Heart left ventricle (tissue), 16 donors: ENCODE data around the gene HSD11B2. TPM values are rescaled to one million over a fixed set of nuclear protein-coding genes. Genes with fewer than 3 reads are reported as not detected.

Source experiments
- ATAC-seq, 4 donors: fragments of 200-7000 bp; cut with Tn5 transposase; one replicate each; pipeline ENCODE4 v1.9.1; 2020 to 2022; ENCODE audit warnings: moderate library complexity in 4 of 4, mild to moderate bottlenecking in 3 of 4, moderate number of reproducible peaks in 1 of 4
- DNase-seq, 5 donors: peaks; one replicate each; pipeline ENCODE4 v3.0.0-alpha.2; 2020
- H3K27ac ChIP-seq, 12 donors: fragments of 200-600 bp; sonication (generic) in 4 of 12; one replicate each; pipeline versions ENCODE4 v1.5.0 to v1.8.0; 2016 to 2022; ENCODE audit warnings: mild to moderate bottlenecking in 2 of 12
- H3K27me3 ChIP-seq, 9 donors: fragments of 200-600 bp; sonication (generic) in 2 of 9; one replicate each; pipeline versions ENCODE4 v1.5.1 to v1.8.0; 2016 to 2022; ENCODE audit warnings: mild to moderate bottlenecking in 3 of 9
- H3K36me3 ChIP-seq, 9 donors: fragments of 200-600 bp; sonication (generic) in 2 of 9; one replicate each; pipeline versions ENCODE4 v1.5.0 to v1.8.0; 2018 to 2022; ENCODE audit warnings: mild to moderate bottlenecking in 2 of 9
- H3K4me1 ChIP-seq, 12 donors: fragments of 200-600 bp; sonication (generic) in 4 of 12; one replicate each; pipeline versions ENCODE4 v1.5.0 to v1.8.0; 2016 to 2022; ENCODE audit warnings: mild to moderate bottlenecking in 3 of 12
- H3K4me3 ChIP-seq, 12 donors: fragments of 200-600 bp; sonication (generic) in 4 of 12; one replicate each; pipeline versions ENCODE4 v1.5.0 to v1.8.0; 2017 to 2022; ENCODE audit warnings: mild to moderate bottlenecking in 9 of 12, moderate library complexity in 4 of 12
- H3K9me3 ChIP-seq, 12 donors: fragments of 200-600 bp; sonication (generic) in 4 of 12; one replicate each; pipeline versions ENCODE4 v1.5.0 to v1.8.0; 2016 to 2022; ENCODE audit warnings: mild to moderate bottlenecking in 1 of 12
- POLR2A ChIP-seq, 2 donors: fragments of 450-650 bp; IDR thresholded peaks; one replicate each; pipeline ENCODE4 v1.6.1; 2017; ENCODE audit warnings: antibody characterized with exemption in 2 of 2, mild to moderate bottlenecking in 2 of 2, moderate library complexity in 2 of 2
- WGBS, 4 donors: extraction: QIAGEN DNeasy Blood & Tissue Kit in 2 of 4; methylation state at CpG; one replicate each; pipeline versions ENCODE4 v1.1.5 to v1.1.7; 2013 to 2018; 5-methylcytosine and 5-hydroxymethylcytosine counted together
- intact Hi-C, 10 donors: fragments of 100-400 bp; cut with DNase I; formaldehyde crosslinking; loops; one replicate each; pipeline versions ENCODE4 v1.11.1 to v1.14.2; 2022
- polyA plus RNA-seq, 2 donors: library from polyadenylated mRNA; stranded (reverse); fragments of 200-250 nt; gene quantifications; one replicate each; pipeline ENCODE4 v1.2.3, GENCODE V29; 2013
- total RNA-seq, 9 donors: library from RNA; depleted of rRNA in 2 of 9; stranded (reverse); fragments of >200 nt in 2 of 9; fragmentation: NEBNext Ultra II Directional in 3 of 9; extraction: Animal tissue kit (Norgen Biotek cat#: 25700) in 3 of 9; gene quantifications; one replicate each; pipeline versions ENCODE4 v1.1.0 to v1.2.4, GENCODE V29; 2016 to 2023
- TF ChIP-seq, protein P1 (sequence below), 12 donors: fragments of 200-600 bp; sonication (generic) in 4 of 12; IDR thresholded peaks; one replicate each; pipeline versions ENCODE4 v1.5.0 to v1.8.0; 2018 to 2022; ENCODE audit warnings: antibody characterized with exemption in 12 of 12, mild to moderate bottlenecking in 5 of 12
- donor health status: ischemic (EF 13 %, LVEDD 7.1; RV severe dilation, severe dysfunction).
- donor health status: healthy with polysubstance abuse.
- donor health status: DM: no; HTN: yes; CAD: no.
- donor health status: DM: no; HTN: no; CAD: no.
- donor health status: ischemic (EF 25% LVEDD 6.9; RV normal size, moderate dysfunction).
- donor health status: ischemic (EF 25% LVEDD 5.7; RV mildly dilated, moderate dysfunction).
- donor health status: healthy.
- donor health status: DM: yes; HTN: yes; CAD: no.
- donor health status: ischemic (EF 35%, LVEDD 5.7; RV mildly dilated, moderate dysfunction).
- donor health status: nonischemic (EF 11% LVEDD 7.7; RV severe dilation, severe dysfunction).
- donor health status: DM: yes; HTN: yes; CAD: no.
- donor health status: PGD.
- donor health status: ischemic (EF 29% LVEDD 5.4; RV normal size, mild dysfunction).
- donor health status: nonischemic (EF 23%, LVEDD 6.1; RV moderate dilation, normal function).

The HSD11B2 gene
- total and polyA plus RNA-seq, 11 donors = 0.15 to 1.00 (median 0.39) TPM; not detected in 1

DNA sequence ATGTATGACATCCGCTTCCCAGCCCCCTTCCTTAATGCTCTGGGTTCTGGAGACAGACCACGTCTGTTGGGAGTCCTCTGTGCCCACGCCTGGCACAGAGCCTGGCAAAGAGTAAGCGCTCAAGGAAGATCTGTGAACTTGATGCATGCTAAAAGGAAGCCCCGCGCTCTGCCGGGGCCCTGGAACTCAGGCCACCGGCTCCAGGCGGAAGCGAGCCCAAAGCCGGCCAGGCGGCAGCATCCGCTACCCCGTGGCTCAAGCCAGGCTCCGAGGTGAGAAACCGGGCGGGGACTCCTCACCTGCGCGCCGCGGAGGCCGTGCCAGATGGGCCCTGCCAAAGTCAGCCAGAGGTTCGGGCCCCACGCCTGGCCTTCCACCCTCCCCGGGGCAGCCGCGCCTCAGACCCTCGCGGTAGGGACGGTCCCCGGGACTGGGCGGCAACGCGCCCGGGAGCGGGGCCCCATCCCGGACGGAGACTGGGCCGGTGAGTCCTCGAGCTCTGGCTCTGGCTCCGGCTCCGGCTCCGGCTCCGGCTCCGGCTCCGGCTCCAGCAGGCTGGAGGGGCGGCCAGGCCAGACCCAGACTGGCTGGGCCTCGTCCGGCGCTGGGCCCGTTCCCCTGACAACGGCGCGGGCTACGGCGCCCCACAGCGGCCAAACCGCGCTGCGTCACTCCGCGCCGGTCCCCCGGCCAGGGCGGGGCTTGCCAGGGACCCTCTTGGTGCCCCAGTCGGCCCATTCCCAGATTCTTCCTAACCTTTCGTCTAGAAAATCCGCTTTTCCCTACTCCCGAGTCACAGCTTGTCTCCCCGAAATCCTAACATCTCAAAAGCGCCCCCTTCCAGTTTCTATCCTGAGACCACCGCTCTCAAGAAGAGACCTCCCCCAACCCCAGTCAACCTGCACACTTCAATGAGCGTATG lies 14.8 kb upstream of the HSD11B2 start, which contains the start of gene ZDHHC1:
Gene ZDHHC1 (minus strand): TSS at position 606 of the 922 bp plus-strand sequence. CDS start 8,702 bp downstream, outside the sequence.
- peak within 1 kb of the TSS; percentile 44 to 96 (median 86) for H3K4me3 ChIP-seq
- H3K9me3 ChIP-seq = no peaks in the 10 kb centered on the region
- H3K4me1 ChIP-seq = peaks cover 0 to 28% (median 12%) of the 10 kb centered on the region in 12 donors
- ATAC-seq (peak; percentile 79 to 98 (median 96)), DNase-seq (peak; percentile 72 to 88 (median 84))
- peak in 1 of 2 donors; percentile 68 for TF ChIP-seq POLR2A (IDR thresholded peaks at IDR 0.05)
- TF ChIP-seq, protein P1, sequence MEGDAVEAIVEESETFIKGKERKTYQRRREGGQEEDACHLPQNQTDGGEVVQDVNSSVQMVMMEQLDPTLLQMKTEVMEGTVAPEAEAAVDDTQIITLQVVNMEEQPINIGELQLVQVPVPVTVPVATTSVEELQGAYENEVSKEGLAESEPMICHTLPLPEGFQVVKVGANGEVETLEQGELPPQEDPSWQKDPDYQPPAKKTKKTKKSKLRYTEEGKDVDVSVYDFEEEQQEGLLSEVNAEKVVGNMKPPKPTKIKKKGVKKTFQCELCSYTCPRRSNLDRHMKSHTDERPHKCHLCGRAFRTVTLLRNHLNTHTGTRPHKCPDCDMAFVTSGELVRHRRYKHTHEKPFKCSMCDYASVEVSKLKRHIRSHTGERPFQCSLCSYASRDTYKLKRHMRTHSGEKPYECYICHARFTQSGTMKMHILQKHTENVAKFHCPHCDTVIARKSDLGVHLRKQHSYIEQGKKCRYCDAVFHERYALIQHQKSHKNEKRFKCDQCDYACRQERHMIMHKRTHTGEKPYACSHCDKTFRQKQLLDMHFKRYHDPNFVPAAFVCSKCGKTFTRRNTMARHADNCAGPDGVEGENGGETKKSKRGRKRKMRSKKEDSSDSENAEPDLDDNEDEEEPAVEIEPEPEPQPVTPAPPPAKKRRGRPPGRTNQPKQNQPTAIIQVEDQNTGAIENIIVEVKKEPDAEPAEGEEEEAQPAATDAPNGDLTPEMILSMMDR (IDR thresholded peaks at IDR 0.05) = peak; percentile 30 to 71 (median 56)
- H3K27me3 ChIP-seq = no peaks in the 10 kb centered on the region
- no peaks in the 10 kb centered on the region for H3K36me3 ChIP-seq
- peak within 1 kb of the TSS; percentile 35 to 92 (median 82) for H3K27ac ChIP-seq
- intact Hi-C loops = loop anchor here in 2 of 10 donors (1.0 to 5.0 kb wide), 3 partner anchors 44 to 154 kb away; no protein-coding TSS in a partner anchor
- 1 to 2% (median 1%) methylated on average over 37 to 73 of the region's 73 CpGs for WGBS, 4 donors

- Histone ChIP-seq H3K9me3 (no peaks in the 10 kb centered on the region), H3K27ac (no peak overlapping the region), H3K27me3 (no peaks in the 10 kb centered on the region), H3K4me3 (no peak overlapping the region), H3K36me3 (no peaks in the 10 kb centered on the region), H3K4me1 (peaks cover 0 to 28% (median 12%) of the 10 kb centered on the region in 12 donors)
- 70 to 79% (median 76%) methylated on average over 2 of the region's 2 CpGs for WGBS, 4 donors
- ATAC-seq (no peak), DNase-seq (peak in 1 of 5 donors; percentile 55)
- TF ChIP-seq POLR2A (IDR thresholded peaks at IDR 0.05) = no peak
- TF ChIP-seq, protein P1 (IDR thresholded peaks at IDR 0.05) = no peak
- intact Hi-C loops = loop anchor here in 2 of 10 donors (5.0 kb wide), 2 partner anchors 45 to 155 kb away; no protein-coding TSS in a partner anchor
Observed at GRCh38 chr16:67417333-67418061, 13.4 kb upstream of the HSD11B2 start.

DNA sequence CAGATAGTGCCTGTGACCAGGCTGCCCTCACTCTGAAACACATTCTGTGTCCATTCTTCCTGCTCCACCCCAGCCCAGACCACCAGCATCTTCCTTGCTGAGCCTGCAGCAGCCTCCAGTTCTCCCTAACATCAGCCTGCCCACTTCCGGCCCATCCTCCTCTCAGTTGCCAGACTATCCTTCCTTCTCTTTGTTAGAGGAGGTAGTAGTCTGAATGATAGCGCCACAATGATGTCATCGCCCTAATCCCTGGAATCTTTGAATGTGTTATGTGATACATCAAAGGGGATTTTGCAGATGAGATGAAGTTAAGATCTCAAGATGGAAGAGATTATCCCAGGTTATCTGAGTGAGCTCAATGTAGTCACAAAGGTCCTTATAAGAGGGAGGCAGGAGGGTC lies 11.4 kb upstream of the HSD11B2 start:
- Histone ChIP-seq H3K4me1 (peaks cover 0 to 19% (median 12%) of the 10 kb centered on the region in 12 donors), H3K36me3 (no peaks in the 10 kb centered on the region), H3K9me3 (no peaks in the 10 kb centered on the region), H3K27me3 (peaks cover 0 to 4% (median 0%) of the 10 kb centered on the region in 9 donors), H3K27ac (no peak overlapping the region), H3K4me3 (no peak overlapping the region)
- no peak for ATAC-seq
- WGBS, 4 donors = 85 to 91% (median 90%) methylated on average over 3 of the region's 3 CpGs
- no peak for TF ChIP-seq POLR2A (IDR thresholded peaks at IDR 0.05)
- TF ChIP-seq, protein P1 (IDR thresholded peaks at IDR 0.05) = no peak
- intact Hi-C loops = loop anchor here in 2 of 10 donors (5.0 kb wide), 2 partner anchors 47 to 157 kb away; no protein-coding TSS in a partner anchor
- DNase-seq = peak in 1 of 5 donors; percentile 12
